HG02623 (cell line): ENCODE measurements around the gene DHX57.
"Not testable (repeated sequence)": the region's sequence is repeated elsewhere in the genome, so short reads cannot be mapped to it uniquely, and the experiment has no call there.

Source experiments
- ATAC-seq: cut with Tn5 transposase; IDR thresholded peaks from one replicate; pipeline ENCODE4 v1.9.1; 2021; ENCODE audit warnings: moderate library complexity; ENCODE audit not compliant: unreplicated experiment

Gene DHX57

DNA sequence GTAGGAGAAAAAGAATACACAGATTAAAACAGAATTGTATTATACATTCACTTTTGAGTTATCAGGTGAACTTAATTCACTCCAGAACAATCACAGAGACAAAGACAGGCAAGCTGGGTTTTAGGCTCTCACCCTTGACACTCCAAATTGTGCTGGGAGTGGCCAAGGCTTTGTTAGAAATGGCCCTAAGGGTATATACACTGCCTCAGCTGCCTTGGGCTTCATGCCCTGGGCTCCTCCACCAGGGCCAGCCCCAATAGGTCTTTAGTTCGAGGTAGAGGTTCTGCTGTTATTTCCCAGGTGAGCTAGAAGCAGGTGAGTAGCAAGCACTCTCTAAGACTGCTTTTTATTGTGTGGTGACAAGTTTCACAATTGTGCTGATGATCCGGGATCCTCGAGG lies 77.8 kb downstream of the DHX57 start:
- ATAC-seq = no peak

DNA sequence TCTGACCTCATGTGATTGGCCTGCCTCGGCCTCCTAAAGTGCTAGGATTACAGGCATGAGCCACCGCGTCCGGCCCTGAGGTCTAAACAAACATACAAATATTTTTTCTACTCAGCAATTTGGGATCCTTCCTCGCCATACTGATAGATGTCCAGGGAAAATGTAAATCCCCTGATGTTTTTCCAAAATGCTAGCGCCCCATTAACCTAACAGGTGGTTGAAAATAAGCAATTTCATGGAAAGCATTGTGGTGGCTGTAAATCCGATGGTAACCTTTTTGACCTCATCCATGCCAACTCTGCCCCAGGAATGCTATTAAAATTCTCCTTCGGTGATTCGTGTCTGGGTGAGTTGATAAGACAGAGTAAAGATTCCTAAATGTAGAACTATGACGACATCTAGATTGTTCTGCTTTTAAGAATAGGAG lies 78.5 kb downstream of the DHX57 start:
- no peak for ATAC-seq

DNA sequence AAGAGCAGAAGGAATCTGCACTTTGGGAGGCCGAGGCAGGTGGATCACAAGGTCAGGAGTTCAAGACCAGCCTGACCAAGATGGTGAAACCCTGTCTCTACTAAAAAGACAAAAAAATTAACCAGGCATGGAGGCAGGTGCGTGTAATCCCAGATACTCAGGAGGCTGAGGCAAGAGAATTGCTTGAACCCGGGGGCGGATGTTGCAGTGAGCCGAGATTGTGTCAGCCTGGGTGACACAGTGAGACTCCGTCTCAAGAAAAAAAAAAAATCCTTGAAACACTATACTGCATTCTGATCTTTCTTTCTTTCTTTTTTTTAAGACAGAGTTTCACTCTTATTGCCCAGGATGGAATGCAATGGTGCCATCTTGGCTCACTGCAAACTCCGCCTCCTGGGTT lies 80.7 kb downstream of the DHX57 start:
- ATAC-seq = not testable (repeated sequence)

DNA sequence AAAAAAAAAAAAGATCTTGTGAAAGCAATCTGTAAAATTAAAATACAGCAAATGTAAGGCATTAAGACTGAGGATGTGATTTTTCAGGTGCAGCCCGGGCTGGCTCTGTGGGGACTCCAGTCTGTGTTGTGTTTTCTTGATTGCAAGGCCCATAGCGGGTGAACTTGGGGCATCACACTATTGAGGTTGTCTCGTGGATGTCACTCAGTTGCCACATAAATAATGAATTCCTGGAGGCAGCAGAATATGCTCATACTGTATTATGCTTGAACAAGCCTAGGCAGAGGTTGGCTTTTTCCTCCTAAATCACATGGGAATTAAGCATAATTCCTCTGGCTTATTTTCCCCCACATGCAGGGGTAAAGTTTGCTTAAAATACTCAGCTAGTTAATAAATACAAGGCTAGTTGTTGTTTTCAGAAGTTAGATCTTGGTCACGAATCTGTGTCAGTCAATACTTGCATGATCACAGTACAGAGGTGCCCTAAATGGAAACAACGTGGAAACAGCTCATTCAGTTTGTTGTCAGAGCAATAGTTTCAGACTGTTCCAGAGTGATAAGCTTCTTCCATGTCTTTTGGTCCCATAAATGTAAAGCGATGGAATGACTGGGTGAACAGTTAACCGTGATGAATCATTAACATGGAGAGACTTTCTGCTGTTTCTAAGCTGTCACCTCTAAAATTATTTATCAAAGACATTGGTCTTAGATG lies 81.3 kb downstream of the DHX57 start:
- no peak for ATAC-seq

DNA sequence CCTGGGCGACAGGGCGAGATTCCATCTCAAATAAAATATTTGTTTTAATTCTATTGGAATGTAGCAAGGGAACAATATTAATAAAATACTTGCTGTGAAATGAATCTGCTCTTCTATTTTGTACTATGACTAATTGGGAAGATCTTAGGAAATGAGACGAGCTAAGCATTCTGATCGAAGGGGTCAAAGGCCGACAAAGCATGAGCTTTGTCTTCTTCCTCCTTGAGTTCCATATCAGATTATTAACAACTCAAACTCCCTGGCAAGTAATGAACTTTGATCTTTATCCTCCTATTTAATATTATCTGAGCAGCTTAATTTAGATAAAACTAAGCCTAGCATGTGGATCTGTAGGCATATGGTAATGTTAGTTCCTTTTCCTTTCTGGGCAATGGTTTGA lies 82.2 kb downstream of the DHX57 start:
- ATAC-seq = no peak

GRCh38 chr2:38792751-38793150 lies 83.0 kb downstream of the DHX57 start:
- no peak for ATAC-seq

DNA sequence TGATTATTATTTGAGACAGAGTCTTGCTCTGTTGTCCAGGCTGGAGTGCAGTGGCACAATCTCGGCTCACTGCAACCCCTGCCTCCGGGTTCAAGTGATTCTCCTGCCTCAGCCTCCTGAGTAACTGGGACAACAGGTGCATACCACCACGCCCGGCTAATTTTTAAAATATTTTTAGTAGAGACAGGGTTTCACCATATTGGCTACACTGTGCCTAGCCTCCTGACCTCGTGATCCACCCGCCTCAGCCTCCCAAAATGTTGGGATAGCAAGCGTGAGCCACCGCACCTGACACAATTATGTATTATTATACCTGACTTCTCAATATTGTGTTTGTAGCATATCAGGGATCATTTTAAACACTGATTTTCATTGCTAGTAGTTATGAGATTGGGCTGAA lies 83.4 kb downstream of the DHX57 start:
- ATAC-seq = not testable (repeated sequence)

- ATAC-seq = no peak
Measured at GRCh38 chr2:38791744-38792143, 84.0 kb downstream of the DHX57 start.

DNA sequence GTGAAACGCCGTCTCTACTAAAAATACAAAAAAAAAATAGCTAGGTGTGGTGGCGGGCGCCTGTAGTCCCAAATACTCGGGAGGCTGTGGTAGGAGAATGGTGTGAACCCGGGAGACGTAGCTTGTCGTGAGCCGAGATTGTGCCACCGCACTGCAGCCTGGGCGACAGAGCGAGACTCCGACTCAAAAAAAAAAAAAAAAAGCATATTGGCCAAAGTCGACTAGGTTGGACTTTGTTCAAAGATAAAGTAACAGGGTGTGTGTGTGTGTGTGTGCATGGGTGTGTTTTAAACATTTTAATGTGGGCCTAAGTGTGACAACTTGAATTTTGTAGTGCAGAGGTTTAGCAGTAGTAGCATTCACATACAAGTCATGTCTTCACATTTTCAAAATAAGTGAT lies 86.0 kb downstream of the DHX57 start:
- ATAC-seq = no peak

DNA sequence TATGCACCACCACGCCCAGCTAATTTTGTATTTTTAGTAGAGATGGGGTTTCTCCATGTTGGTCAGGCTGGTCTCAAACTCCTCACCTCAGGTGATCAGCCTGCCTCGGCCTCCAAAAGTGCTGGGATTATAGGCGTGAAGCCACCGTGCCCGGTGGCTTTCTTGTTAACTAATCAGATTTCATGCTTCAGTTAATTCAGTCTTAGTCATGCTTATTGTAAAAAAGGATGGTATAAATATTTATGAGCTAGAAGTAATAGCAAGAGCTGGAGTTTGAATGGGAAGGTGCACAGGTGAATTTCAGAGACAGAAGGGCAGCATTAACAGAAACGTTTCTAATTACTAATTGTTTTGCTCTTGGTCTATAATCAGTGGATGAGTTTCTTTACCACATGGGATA lies 87.4 kb downstream of the DHX57 start:
- ATAC-seq = no peak

DNA sequence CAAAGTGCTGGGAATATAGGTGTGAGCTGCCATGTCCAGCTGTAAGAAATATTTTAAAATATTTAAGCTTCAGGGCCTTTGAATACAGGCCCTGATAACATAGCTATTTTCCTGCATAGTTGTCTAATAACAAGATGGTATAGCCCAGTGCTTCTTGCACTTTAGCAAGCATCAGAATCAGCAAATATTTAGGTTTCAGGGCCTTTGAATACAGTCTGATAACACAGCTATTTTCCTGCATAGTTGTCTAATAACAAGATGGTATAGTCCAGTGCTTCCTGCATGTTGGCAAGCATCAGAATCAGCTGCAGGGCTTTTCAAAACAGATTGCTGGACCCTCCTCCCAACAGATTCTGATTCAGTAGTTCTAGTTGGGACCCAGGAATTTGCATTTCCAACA lies 92.1 kb downstream of the DHX57 start:
- no peak for ATAC-seq

GRCh38 chr2:38778687-38779082 lies 97.0 kb downstream of the DHX57 start:
- no peak for ATAC-seq

- ATAC-seq = no peak
Measured at GRCh38 chr2:38776531-38776930, 99.2 kb downstream of the DHX57 start.

- no peak for ATAC-seq
Measured at GRCh38 chr2:38775921-38776225, 99.9 kb downstream of the DHX57 start.

DNA sequence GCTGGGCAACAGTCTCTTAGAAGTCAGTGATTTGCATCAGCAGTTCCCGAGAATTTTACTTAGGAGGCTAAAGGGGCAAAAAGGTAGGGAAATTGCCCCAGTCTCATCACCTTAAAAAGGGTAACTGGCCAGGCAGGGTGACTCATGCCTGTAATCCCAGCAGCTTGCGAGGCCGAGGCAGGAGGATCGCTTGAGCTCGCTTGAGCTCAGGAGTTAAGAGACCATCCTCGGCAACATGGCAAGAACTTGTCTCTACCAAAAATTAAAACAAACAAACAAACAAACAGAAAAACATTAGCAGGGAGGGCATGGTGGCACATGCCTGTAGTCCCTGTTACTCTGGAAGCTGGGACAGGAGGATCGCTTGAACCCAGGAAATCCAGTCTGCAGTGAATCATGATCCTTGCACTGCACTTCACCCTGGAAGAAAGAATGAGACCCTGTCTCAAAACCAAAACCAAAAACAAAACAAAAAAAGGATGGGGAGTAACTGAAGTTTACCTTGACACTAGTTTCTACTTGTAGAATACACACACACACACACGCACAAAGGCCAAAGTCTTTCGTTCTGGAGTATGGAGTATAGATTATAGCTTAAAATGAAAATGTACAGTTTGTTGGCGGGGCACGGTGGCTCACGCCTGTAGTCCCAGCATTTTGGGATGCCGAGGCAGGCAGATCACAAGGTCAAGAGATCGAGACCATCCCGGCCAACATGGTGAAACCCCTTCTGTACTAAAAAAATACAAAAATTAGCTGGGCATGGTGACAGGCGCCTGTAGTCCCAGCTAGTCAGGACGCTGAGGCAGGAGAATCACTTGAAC lies 100.4 kb downstream of the DHX57 start:
- ATAC-seq = no peak

- ATAC-seq = no peak
Measured at GRCh38 chr2:38771632-38772031, 104.1 kb downstream of the DHX57 start.

- ATAC-seq = no peak
Measured at GRCh38 chr2:38765551-38765950, 110.2 kb downstream of the DHX57 start.

DNA sequence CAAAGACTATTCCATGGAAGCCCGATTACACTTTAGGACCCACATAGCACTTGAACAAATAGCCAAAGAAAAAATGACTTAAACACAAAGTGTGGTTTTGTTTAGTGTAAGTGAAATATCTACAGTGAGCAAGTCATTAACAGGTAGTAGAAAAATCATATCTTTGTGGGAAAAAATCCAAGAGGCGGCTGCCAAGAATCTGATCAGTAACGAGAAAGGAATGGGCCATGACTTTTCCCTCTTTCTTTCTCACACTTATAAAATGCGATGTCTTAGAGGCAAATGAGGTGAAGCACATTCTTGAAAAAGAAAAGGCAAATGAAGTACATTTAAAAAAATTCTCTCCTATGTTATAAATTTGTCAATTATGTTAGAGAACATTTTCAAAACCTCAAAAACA lies 110.6 kb downstream of the DHX57 start:
- ATAC-seq = no peak

DNA sequence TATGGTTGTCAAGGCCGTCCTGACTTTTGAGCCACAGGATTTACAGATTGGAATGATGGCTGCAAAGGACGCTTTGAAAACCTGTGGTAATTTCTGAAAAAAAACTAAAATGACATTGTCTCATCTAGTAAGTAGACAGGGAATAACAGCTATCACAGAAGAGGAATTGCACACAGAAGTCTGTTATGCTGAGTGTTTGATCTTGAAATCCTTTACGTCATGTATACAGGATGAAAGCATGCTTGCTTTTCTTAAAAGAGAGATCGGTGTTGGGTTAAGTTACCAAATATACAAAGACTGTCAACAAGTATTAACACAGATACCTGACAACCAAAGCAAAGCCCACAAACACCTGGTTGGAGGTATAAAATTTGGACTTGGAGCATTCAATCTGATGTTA lies 112.0 kb downstream of the DHX57 start:
- no peak for ATAC-seq

GRCh38 chr2:38763228-38763627 lies 112.5 kb downstream of the DHX57 start:
- ATAC-seq = no peak

- not testable (repeated sequence) for ATAC-seq
Measured at GRCh38 chr2:38755891-38756290, 119.8 kb downstream of the DHX57 start.

- no peak for ATAC-seq
Measured at GRCh38 chr2:38754506-38754905, 121.2 kb downstream of the DHX57 start.

- no peak for ATAC-seq
Measured at GRCh38 chr2:38754049-38754448, 121.7 kb downstream of the DHX57 start.
